Urothelium cell line (cell line): ENCODE data around the gene PANX2.
A peak's percentile ranks its signal among the peaks of the same experiment; 100 is the strongest.
"Not testable (repeated sequence)": the region's sequence is repeated elsewhere in the genome, so short reads cannot be mapped to it uniquely, and the experiment has no call there.

Source experiments
- DNase-seq: peaks from one replicate; pipeline ENCODE4 v3.0.0; 2011; ENCODE audit warnings: low spot score, mixed read lengths
- FAIRE-seq: peaks from 2 replicates; lab custom pipeline; 2011; peaks lifted over from hg19 to GRCh38; lab: Jason Lieb, UNC

Gene PANX2

GRCh38 chr22:50168490-50169180 lies 1.9 kb upstream of the PANX2 start:
- not testable (repeated sequence) for DNase-seq, FAIRE-seq

- DNase-seq: no peak
- no peak for FAIRE-seq
Observed at GRCh38 chr22:50169181-50169759, 1.3 kb upstream of the PANX2 start.

DNA sequence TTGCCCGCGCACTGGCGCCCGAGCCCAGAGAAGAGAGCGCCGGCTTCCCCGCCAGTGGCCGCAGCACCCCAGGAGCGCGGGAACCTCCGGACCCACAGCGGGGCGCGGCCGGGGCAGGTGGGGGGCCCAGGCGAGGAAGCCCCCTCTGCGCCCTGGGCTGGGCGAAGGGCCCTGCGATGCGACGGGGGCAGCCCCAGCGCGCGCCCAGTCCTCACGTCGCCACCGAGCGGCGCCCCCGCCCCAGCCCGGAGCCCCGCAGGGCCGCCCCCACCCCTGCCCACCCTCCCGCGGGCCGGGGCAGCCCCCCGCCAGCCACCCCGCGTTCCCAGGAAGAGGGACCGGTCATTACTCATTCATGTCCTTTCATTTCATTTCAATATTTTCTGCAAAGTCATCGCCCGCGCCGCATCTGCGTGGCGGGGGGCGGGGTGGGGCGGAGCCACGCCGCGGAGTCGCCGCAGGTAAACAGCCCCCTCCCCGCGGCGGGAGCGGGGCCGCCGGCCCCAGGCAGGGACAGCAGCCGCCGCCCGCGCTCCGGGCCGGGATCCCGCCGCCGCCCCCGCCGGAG lies 673 bp upstream of the PANX2 start:
- FAIRE-seq: peak; percentile 58
- peak; percentile 63 for DNase-seq

DNA sequence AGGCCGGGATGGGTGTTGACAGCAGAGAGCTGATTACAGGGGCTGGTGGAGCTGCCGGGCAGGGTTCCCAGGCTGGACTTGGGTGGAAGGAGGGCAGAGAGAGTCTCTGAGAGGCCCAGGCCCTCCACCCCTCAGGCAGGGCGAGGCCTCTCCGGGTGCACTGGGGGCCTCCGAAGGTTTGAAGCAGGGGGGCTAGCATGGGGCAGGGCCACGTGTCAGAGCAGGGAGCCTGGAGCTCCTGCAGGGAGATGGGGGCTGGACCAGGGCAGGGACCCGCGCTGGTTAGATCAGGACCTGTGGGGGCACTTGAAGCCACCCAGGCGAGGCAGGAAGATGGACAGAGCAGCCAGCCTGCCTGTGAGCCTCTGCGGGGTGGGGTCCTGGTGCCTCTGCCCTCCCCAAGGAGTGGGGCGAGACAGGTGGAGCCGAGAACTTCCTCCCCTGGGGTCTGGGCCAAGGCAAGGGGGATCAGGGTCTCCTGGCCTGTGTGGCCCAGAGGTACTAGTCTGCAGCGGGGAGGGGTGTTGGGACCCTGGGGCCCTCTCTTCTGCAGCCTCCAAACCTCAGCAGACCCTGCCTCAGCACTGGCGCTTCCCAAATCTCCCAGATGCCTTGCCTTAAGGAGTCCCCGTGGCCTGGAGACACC lies 911 bp downstream of the PANX2 start:
- FAIRE-seq (no peak), DNase-seq (no peak)

DNA sequence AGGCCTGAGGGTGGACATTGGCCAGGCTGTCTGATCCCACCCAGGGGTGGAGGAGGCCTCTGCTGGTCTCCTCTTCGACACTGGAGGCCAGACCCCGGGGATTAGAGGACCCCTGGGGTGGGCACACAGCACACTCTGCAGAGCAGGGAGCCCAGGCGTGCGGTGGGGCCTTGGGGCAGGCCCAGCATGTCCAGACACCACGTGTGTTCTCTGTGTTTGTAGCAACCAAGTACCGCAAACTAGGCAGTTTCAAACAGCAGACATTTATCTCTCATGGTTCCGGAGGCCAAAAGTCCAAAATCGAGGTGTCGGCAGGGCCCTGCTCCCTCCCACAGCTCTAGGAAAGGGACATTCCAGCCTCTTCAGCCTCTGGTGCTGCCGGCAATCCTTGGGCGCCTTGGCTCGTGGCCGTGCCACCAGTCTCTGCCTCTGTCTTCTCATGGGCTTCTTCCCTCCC lies 1.5 kb downstream of the PANX2 start:
- FAIRE-seq (no peak), DNase-seq (no peak)

GRCh38 chr22:50173311-50173982 lies 2.9 kb downstream of the PANX2 start:
- FAIRE-seq (no peak), DNase-seq (no peak)

DNA sequence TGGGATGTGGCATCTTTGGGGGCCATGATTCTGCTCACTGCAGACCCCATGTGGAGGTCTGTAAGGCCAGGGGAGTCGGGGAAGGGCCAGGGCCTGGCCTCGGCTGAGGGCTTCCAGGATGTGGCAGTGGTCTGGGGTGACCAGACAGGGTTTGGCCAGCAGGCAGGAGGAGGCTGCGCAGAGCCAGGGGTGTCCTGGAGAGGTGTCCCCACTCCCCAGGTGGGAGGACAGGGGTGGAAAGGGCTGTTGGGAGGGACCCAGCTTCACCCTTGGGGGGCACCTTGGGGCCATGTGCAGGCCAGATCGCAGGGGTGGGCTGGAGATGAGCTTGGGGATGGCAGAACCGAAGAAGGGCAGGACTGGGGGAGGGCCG lies 3.4 kb downstream of the PANX2 start:
- FAIRE-seq (no peak), DNase-seq (no peak)

DNA sequence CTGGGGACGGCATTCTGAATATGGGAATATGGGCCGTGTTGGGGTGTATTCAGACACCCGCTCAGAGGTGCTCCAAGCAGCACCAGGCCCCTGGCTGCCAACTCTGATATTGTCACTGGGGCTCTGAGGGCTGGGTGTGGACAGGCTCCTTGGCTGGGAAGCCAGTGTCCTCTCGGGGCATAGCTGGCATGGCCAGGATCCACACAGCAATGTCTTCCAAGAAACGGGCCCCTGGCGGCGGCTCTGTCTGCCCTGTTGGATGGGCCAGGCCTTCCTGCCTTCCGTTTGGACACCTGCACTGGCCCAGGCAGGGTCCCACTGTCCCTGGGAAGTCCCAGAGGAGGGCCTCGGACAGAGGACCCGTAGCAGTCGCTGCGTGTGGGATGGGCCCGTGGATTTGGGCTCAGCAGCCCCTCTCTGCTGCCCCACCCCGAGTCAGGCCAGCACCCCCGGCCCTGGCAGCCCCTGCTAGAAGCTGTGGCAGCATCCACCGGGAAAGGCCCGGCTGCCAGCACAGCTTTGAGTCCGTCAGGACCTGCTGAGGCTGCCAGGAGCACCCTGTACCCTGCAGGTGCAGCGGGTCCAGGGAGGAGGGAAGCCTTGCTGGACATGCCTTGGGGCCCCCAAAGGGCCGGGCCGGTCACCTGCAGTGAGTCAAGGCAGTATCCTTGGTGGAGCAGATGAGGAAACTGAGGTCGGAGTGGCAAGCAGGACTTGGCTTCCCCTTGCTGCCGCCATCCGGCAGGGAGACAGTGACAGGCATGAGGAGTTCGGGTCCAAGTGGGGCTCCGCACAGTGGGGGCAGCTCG lies 4.1 kb downstream of the PANX2 start:
- DNase-seq (no peak), FAIRE-seq (no peak)

DNA sequence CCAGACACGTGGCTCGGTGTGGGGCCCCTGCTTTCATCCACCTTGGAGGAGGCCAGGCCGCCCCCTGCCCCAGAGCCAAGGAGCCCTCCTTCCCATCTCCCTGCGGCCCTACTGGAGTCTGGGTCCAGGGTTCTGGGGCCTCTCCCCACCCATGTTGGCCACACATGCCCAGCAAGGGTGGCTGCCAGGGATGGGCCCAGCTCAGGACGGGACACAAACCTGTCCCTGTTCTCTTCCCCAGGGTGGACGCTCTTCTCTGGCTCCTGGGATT lies 4.6 kb downstream of the PANX2 start:
- FAIRE-seq: no peak
- no peak for DNase-seq

GRCh38 chr22:50175921-50176849 lies 5.7 kb downstream of the PANX2 start:
- FAIRE-seq (no peak), DNase-seq (no peak)

DNA sequence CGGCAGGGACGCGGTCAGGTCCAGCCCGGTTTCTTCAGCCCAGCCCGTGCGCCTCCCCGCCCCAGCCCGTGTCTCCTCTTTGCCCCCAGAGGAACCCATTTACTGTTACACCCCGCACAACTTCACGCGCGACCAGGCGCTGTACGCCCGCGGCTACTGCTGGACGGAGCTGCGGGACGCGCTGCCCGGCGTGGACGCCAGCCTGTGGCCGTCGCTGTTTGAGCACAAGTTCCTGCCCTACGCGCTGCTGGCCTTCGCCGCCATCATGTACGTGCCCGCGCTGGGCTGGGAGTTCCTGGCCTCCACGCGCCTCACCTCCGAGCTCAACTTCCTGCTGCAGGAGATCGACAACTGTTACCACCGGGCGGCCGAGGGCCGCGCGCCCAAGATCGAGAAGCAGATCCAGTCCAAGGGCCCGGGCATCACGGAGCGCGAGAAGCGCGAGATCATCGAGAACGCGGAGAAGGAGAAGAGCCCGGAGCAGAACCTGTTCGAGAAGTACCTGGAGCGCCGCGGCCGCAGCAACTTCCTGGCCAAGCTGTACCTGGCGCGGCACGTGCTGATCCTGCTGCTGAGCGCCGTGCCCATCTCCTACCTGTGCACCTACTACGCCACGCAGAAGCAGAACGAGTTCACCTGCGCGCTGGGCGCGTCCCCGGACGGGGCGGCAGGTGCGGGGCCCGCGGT lies 6.5 kb downstream of the PANX2 start:
- DNase-seq (no peak), FAIRE-seq (no peak)

- FAIRE-seq: no peak
- DNase-seq: no peak
Observed at GRCh38 chr22:50177537-50178470, 7.3 kb downstream of the PANX2 start.

- FAIRE-seq: no peak
- no peak for DNase-seq
Observed at GRCh38 chr22:50178471-50178864, 7.9 kb downstream of the PANX2 start.

DNA sequence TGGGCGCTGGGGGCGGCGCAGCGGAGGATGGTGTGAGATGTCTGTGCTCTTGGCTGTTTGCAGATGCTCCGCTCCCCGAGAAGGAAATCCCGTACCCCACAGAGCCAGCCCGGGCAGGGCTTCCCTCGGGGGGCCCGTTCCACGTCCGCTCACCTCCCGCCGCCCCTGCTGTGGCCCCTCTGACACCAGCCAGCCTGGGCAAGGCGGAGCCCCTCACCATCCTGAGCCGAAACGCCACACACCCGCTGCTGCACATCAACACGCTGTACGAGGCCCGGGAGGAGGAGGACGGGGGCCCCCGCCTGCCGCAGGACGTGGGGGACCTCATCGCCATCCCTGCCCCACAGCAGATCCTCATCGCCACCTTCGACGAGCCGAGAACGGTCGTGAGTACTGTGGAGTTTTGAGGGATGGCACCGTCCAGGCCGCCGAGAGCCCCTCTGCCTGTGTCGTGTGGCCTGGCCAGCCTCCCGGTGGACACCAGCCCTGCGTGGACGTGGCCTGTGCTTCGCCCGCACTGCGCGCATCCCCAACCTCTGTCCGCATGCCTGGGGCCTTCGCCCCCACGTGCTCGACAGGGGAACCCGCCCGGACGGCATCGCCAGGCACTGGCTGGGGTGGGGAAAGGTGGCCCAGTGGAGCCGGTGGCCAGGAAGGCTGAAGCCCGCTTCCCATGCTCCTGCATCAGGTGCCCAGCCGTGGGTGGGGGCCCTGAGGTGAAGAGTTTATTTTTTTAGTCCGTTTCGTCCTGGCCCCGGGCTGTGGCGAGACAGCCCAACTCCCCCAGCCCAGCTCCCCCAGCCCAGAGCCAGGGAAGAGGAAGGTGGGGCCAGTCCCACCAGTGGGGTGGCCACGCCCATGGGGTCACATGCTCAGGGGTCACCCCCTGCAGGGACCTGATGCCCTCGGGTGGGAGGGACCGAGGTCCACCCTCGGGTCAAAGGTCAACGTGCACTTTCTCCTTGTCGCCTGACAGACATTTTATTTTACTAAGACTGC lies 8.6 kb downstream of the PANX2 start:
- FAIRE-seq (no peak), DNase-seq (no peak)

DNA sequence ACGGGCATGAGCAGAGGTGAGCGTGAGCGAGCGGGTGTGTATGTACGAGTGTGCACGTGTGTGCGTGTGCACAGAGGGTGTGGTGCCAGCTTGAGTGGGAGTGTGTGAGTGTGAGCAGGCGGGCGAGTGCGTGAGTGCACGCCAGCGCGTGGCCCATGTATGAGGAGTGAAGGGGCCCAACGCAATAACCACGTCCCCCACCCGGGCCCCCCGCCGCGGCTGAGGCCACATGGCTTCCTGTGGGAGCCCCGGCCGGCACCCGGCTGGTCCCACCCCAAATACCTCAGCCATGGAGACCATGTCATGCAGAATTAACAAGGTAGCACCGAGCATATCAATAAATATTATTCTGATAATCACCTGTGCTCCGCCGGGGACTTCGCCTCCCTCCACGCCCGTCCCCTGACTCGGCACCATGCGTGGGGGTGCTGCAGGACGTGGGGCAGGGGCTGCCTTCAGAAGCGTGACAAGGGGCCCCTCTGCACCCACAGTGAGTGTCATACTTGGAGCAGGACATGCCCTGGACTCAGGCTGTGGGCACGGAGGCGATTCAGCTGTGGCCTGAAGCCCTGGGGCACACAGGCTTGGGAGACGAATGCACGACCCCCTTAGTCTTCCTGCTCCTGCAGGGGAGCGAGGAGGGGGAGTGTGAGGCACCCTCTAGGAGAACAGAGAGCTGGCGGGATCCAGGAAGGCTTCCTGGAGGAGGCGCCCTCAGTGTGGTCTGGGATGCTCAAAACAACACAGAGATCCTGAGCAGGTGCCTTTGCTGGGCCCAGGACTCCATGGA lies 9.6 kb downstream of the PANX2 start:
- peak; percentile 86 for FAIRE-seq
- DNase-seq: no peak
